Transverse colon (tissue), 4 donors: ENCODE data around the gene CPNE6. TPM values are rescaled to one million over a fixed set of nuclear protein-coding genes. Genes with fewer than 3 reads are reported as not detected.

ENCODE experiments used
- DNase-seq: peaks from one replicate; pipeline ENCODE4 v3.0.0-alpha.2; 2019
- H3K27ac ChIP-seq, 4 donors: fragments of 200-600 bp; sonication (generic); 2 replicates each; pipeline ENCODE4 v1.5.1; 2016 to 2018; ENCODE audit warnings: inconsistent platforms in 4 of 4
- H3K27me3 ChIP-seq: fragments of 200-600 bp; sonication (generic); 2 replicates; pipeline ENCODE4 v1.5.1; 2017; ENCODE audit warnings: inconsistent platforms
- H3K36me3 ChIP-seq, 4 donors: fragments of 200-600 bp; sonication (generic); 2 replicates each; pipeline ENCODE4 v1.5.1; 2017 to 2019; ENCODE audit warnings: inconsistent platforms in 4 of 4
- H3K4me1 ChIP-seq, 4 donors: fragments of 200-600 bp; sonication (generic); 2 replicates each; pipeline ENCODE4 v1.5.1; 2017 to 2020; ENCODE audit warnings: inconsistent platforms in 4 of 4
- H3K4me3 ChIP-seq, 4 donors: fragments of 200-600 bp; sonication (generic); 1 replicate in 1 of 4; 2 replicates in 3 of 4; pipeline versions ENCODE4 v1.5.1 to v1.6.1; 2017 to 2019; ENCODE audit warnings: inconsistent platforms in 4 of 4
- H3K9me3 ChIP-seq, 2 donors: fragments of 200-600 bp; sonication (generic); 2 replicates each; pipeline ENCODE4 v1.5.1; 2017 to 2019; ENCODE audit warnings: inconsistent platforms in 2 of 2
- EP300 ChIP-seq: sonication (generic); formaldehyde crosslinking; IDR thresholded peaks from one replicate; pipeline ENCODE4 v1.6.1; 2017; ENCODE audit warnings: antibody characterized with exemption, low read depth
- POLR2A ChIP-seq: fragments of 450-650 bp; IDR thresholded peaks from one replicate; pipeline ENCODE4 v1.6.1; 2016; ENCODE audit warnings: antibody characterized with exemption, mild to moderate bottlenecking, moderate library complexity
- POLR2AphosphoS5 ChIP-seq, 3 donors: sonication (generic); formaldehyde crosslinking; IDR thresholded peaks; one replicate each; pipeline ENCODE4 v1.6.1; 2016; ENCODE audit warnings: antibody characterized with exemption in 3 of 3
- WGBS, 2 donors: methylation state at CpG; one replicate each; pipeline ENCODE4 v1.1.5; 2018; ENCODE audit warnings: low coverage in 1 of 2; 5-methylcytosine and 5-hydroxymethylcytosine counted together
- in situ Hi-C, 4 donors: fragments of 200-750 bp; cut with MboI; loops; one replicate each; pipeline versions ENCODE4 v1.15.0 to v1.15.1; 2017; ENCODE audit warnings: low sequenced_read_pairs in 3 of 4, low pct_ligation_motif_present in 1 of 4, low pct_unique_long_range_greater_than_20kb in 1 of 4
- intact Hi-C: fragments of 100-400 bp; cut with DNase I; formaldehyde crosslinking; loops from one replicate; pipeline ENCODE4 v1.15.1; 2023; ENCODE audit warnings: low total_unique reads
- total RNA-seq, 4 donors: library from RNA; depleted of rRNA; stranded (reverse); fragments of >200 nt; gene quantifications; one replicate each; pipeline ENCODE4 v1.1.0, GENCODE V29; 2016
- TF ChIP-seq, protein P1 (sequence below), 5 experiments: fragments of 200-600 bp in 3 of 5; fragments of 450-650 bp in 2 of 5; sonication (generic) in 3 of 5; IDR thresholded peaks; 1 replicate in 2 of 5; 2 replicates in 3 of 5; pipeline ENCODE4 v1.5.1; 2016 to 2017; ENCODE audit warnings: antibody characterized with exemption in 5 of 5, inconsistent platforms in 3 of 5, mild to moderate bottlenecking in 2 of 5, moderate library complexity in 1 of 5

Gene CPNE6
- total RNA-seq, 4 donors from 2014 or later, result 3.4 TPM; not detected in 3

DNA sequence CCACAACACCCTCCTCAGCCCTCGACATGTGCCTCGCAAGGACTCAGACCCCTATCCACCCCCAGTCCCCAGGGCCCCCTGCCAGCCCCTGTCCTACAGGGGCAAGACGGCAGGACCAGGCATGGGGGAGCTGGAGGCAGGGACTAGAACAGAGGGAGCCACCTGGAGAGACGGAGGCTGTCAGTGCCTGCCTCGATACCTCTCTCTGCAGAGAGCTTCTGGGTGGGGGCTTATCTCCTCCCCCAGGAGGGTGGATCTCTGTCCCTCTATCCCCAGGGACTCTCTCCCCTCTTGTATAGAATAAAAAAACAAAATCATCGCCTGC is 2.0 kb upstream of the CPNE6 start:
- Histone ChIP-seq H3K4me1 (peaks cover 6 to 37% (median 19%) of the 10 kb centered on the region in 4 donors), H3K27ac (no peak overlapping the region), H3K4me3 (no peak overlapping the region), H3K36me3 (no peaks in the 10 kb centered on the region), H3K27me3 (peaks cover 4% of the 10 kb centered on the region), H3K9me3 (no peaks in the 10 kb centered on the region)
- no peak for TF ChIP-seq POLR2AphosphoS5 (IDR thresholded peaks at IDR 0.05)
- TF ChIP-seq, protein P1, sequence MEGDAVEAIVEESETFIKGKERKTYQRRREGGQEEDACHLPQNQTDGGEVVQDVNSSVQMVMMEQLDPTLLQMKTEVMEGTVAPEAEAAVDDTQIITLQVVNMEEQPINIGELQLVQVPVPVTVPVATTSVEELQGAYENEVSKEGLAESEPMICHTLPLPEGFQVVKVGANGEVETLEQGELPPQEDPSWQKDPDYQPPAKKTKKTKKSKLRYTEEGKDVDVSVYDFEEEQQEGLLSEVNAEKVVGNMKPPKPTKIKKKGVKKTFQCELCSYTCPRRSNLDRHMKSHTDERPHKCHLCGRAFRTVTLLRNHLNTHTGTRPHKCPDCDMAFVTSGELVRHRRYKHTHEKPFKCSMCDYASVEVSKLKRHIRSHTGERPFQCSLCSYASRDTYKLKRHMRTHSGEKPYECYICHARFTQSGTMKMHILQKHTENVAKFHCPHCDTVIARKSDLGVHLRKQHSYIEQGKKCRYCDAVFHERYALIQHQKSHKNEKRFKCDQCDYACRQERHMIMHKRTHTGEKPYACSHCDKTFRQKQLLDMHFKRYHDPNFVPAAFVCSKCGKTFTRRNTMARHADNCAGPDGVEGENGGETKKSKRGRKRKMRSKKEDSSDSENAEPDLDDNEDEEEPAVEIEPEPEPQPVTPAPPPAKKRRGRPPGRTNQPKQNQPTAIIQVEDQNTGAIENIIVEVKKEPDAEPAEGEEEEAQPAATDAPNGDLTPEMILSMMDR (IDR thresholded peaks at IDR 0.05), result no peak
- no peak for TF ChIP-seq POLR2A
- TF ChIP-seq EP300, result no peak
- no peak for DNase-seq
- intact Hi-C loops (no loop called here), in situ Hi-C loops (no loop called here)
- WGBS, 2 donors, result 82% methylated on average over 6 of the region's 6 CpGs; no CpG with 5 or more reads in 1 of the 2 donors

DNA sequence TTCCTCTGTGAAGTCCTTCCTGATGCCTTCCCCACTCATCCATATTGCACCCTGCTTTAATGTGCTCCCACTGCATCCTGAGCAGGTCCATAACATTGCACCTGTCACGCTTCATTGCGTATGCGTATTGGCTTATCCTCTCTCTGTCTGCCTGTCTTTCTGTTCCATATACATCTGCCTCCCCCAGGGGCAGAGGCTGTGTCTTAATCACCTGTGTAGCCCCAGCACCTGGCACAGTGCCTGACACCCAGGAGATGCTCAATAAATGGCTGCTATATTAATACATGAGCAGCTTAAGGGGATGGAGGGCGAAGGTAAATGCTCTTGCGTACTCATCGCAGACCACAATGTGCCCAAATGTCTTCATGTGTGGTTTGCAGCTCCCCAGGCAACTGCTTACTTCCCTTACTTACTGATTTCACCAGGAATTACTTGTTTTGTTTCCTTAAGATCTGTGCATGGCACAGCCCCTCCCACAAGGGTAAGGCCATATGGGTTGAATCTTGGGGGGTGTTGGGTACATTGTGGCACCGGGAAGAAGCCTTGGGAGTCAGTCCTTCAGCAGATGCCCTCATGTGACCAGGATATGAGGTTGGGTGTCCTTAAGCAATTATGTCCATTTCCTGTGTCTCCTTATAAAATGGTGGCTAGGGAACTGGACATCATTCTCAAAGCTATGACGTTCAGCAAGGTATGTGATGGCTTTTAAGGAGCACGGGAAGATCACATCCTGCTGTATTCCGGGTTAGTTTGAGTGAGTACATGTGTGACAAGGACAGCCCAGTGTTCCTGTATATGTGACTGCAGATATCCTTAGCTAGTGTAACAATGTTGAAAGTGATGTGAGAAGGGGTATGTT is 848 bp upstream of the CPNE6 start:
- no peak overlapping the region for H3K27ac ChIP-seq
- in situ Hi-C loops (no loop called here), intact Hi-C loops (no loop called here)
- TF ChIP-seq, protein P1 (IDR thresholded peaks at IDR 0.05), result no peak
- TF ChIP-seq EP300 (no peak), POLR2AphosphoS5 (IDR thresholded peaks at IDR 0.05) (no peak), POLR2A (no peak)
- no peak for DNase-seq
- H3K4me3 ChIP-seq, result no peak overlapping the region
- H3K27me3 ChIP-seq, result peaks cover 4% of the 10 kb centered on the region
- no peaks in the 10 kb centered on the region for H3K9me3 ChIP-seq
- no peaks in the 10 kb centered on the region for H3K36me3 ChIP-seq
- H3K4me1 ChIP-seq, result peaks cover 6 to 37% (median 19%) of the 10 kb centered on the region in 4 donors
- WGBS, 2 donors, result 72 to 82% methylated on average over 4 to 10 of the region's 10 CpGs

DNA sequence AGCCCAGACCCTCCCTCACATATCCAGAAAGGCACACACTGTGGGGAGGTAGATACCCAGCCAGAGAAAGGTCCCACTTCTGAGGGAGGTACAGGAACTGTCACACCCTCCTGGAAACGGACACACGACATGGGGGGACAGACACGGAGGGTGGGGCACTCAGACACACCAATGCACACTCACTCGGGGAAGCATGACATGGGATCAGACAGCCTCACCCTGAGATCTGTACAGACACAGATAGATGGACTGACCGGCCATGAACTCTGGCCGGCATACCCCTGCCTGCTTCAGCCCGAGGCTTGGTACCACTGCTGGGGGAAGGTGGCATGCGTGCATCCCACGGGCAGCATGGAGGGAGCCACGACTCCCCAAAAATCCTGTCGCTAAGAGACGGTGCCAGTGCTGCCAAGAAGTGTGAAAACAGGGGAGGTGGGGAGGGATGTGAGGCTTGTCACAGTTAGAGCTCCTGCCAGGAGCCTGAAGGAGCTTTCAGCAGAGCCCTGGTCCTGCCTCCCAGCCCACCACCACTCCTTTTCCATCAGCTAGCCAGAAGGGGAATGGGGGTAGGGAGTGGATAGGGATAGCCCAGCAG is 571 bp downstream of the CPNE6 start:
- Histone ChIP-seq H3K9me3 (no peaks in the 10 kb centered on the region), H3K27ac (no peak overlapping the region), H3K4me1 (peaks cover 6 to 26% (median 15%) of the 10 kb centered on the region in 4 donors), H3K27me3 (peaks cover 4% of the 10 kb centered on the region), H3K36me3 (no peaks in the 10 kb centered on the region), H3K4me3 (no peak overlapping the region)
- no peak for TF ChIP-seq POLR2AphosphoS5 (IDR thresholded peaks at IDR 0.05)
- TF ChIP-seq POLR2A, result no peak
- TF ChIP-seq, protein P1 (IDR thresholded peaks at IDR 0.05), result no peak
- TF ChIP-seq EP300, result no peak
- 61% methylated on average over 10 of the region's 12 CpGs; no CpG with 5 or more reads in 1 of the 2 donors for WGBS, 2 donors
- in situ Hi-C loops (no loop called here), intact Hi-C loops (no loop called here)
- peak; percentile 34 for DNase-seq

DNA sequence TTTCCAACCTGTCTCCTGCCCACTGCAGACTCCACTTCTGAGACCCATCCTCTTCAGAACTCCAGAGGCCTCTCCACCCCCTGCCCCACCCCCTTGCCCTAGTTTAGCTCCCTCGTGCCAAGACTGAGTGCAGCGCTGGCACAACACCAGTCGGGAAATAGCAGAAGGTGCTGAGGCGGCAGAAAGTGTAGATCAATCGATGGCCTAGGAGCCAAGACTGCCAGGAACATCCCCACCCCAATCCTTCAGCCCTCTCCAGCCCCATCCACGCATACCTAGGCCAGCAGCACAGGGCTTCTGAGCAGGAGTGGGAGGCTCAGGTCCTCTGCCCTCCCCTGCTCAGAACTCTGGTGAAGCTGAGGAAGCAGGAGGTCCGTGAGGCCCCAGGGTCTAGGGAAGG is 1.1 kb downstream of the CPNE6 start:
- no peak for DNase-seq
- no peak overlapping the region for H3K27ac ChIP-seq
- no peaks in the 10 kb centered on the region for H3K9me3 ChIP-seq
- no peaks in the 10 kb centered on the region for H3K36me3 ChIP-seq
- WGBS, 2 donors, result 39% methylated on average over 7 of the region's 7 CpGs; no CpG with 5 or more reads in 1 of the 2 donors
- peaks cover 1 to 21% (median 11%) of the 10 kb centered on the region in 4 donors for H3K4me1 ChIP-seq
- no peak for TF ChIP-seq POLR2AphosphoS5 (IDR thresholded peaks at IDR 0.05)
- TF ChIP-seq, protein P1 (IDR thresholded peaks at IDR 0.05), result no peak
- TF ChIP-seq POLR2A, result no peak
- no peak for TF ChIP-seq EP300
- no peak overlapping the region for H3K4me3 ChIP-seq
- H3K27me3 ChIP-seq, result peaks cover 4% of the 10 kb centered on the region
- in situ Hi-C loops, result no loop called here
- intact Hi-C loops, result no loop called here
